Liver (tissue), 9 donors: ENCODE measurements around the gene CD164. TPM values are rescaled to one million over a fixed set of nuclear protein-coding genes. Genes with fewer than 3 reads are reported as not detected.

ENCODE experiments used
- DNase-seq: peaks from one replicate; pipeline ENCODE4 v3.0.0-alpha.2; 2017; ENCODE audit warnings: low spot score
- H3K27ac ChIP-seq, 2 donors: one replicate each; pipeline ENCODE4 v1.7.0; 2013; ENCODE audit warnings: inconsistent platforms in 2 of 2, low read length in 2 of 2, control low read depth in 1 of 2, low read depth in 1 of 2, mild to moderate bottlenecking in 1 of 2
- H3K27me3 ChIP-seq, 4 donors: one replicate each; pipeline versions ENCODE4 v1.6.1 to v1.7.0; 2013; ENCODE audit warnings: low read length in 3 of 4, inconsistent platforms in 1 of 4, mild to moderate bottlenecking in 1 of 4, moderate library complexity in 1 of 4; ENCODE audit not compliant: control insufficient read depth in 4 of 4, insufficient read depth in 4 of 4
- H3K36me3 ChIP-seq, 4 donors: one replicate each; pipeline versions ENCODE4 v1.6.1 to v1.7.0; 2013; ENCODE audit warnings: low read length in 3 of 4, mild to moderate bottlenecking in 3 of 4, low read depth in 1 of 4, moderate library complexity in 1 of 4; ENCODE audit not compliant: control insufficient read depth in 4 of 4, insufficient read depth in 3 of 4
- H3K4me1 ChIP-seq, 4 donors: one replicate each; pipeline versions ENCODE4 v1.6.1 to v1.7.0; 2013; ENCODE audit warnings: low read length in 3 of 4, mild to moderate bottlenecking in 3 of 4, moderate library complexity in 1 of 4; ENCODE audit not compliant: control insufficient read depth in 4 of 4, insufficient read depth in 4 of 4
- H3K4me3 ChIP-seq, 3 donors: one replicate each; pipeline versions ENCODE4 v1.6.1 to v1.7.0; 2013; ENCODE audit warnings: low read length in 3 of 3, control low read depth in 1 of 3, low read depth in 1 of 3, mild to moderate bottlenecking in 1 of 3
- H3K9ac ChIP-seq, 2 donors: one replicate each; pipeline ENCODE4 v1.7.0; 2013; ENCODE audit warnings: low read length in 2 of 2, mild to moderate bottlenecking in 2 of 2, moderate library complexity in 2 of 2, control low read depth in 1 of 2, low read depth in 1 of 2
- H3K9me3 ChIP-seq, 4 donors: one replicate each; pipeline versions ENCODE4 v1.6.1 to v1.7.0; 2013; ENCODE audit warnings: low read length in 3 of 4; ENCODE audit not compliant: control insufficient read depth in 4 of 4
- EGR1 ChIP-seq, 2 donors: IDR thresholded peaks; 2 replicates each; pipeline ENCODE4 v1.6.1; 2016 to 2018; ENCODE audit warnings: antibody characterized with exemption in 2 of 2, low read depth in 2 of 2
- FOXA2 ChIP-seq: IDR thresholded peaks from 2 replicates; pipeline ENCODE4 v1.6.1; 2016; ENCODE audit warnings: antibody characterized with exemption
- GABPA ChIP-seq, 2 donors: IDR thresholded peaks in 1 of 2; conservative IDR thresholded peaks in 1 of 2; 2 replicates each; pipeline ENCODE4 v1.6.1; 2016; ENCODE audit warnings: antibody characterized with exemption in 2 of 2, mild to moderate bottlenecking in 1 of 2, moderate library complexity in 1 of 2
- HNF4A ChIP-seq, 2 donors: conservative IDR thresholded peaks; 2 replicates each; pipeline ENCODE4 v1.6.1; 2016; ENCODE audit warnings: antibody characterized with exemption in 2 of 2, mild to moderate bottlenecking in 2 of 2
- HNF4G ChIP-seq: IDR thresholded peaks from 2 replicates; pipeline ENCODE4 v1.6.1; 2016; ENCODE audit warnings: antibody characterized with exemption
- JUND ChIP-seq, 2 donors: IDR thresholded peaks; 2 replicates each; pipeline ENCODE4 v1.6.1; 2016; ENCODE audit warnings: antibody characterized with exemption in 2 of 2
- NR2F2 ChIP-seq: IDR thresholded peaks from 2 replicates; pipeline ENCODE4 v1.6.1; 2016; ENCODE audit warnings: antibody characterized with exemption
- RAD21 ChIP-seq, 2 donors: IDR thresholded peaks; 2 replicates each; pipeline ENCODE4 v1.6.1; 2016; ENCODE audit warnings: antibody characterized with exemption in 2 of 2, mild to moderate bottlenecking in 2 of 2
- RXRA ChIP-seq, 2 donors: IDR thresholded peaks; 2 replicates each; pipeline ENCODE4 v1.6.1; 2017 to 2018; ENCODE audit warnings: antibody characterized with exemption in 2 of 2, mild to moderate bottlenecking in 1 of 2
- SP1 ChIP-seq: IDR thresholded peaks from 2 replicates; pipeline ENCODE4 v1.6.1; 2018; ENCODE audit warnings: antibody characterized with exemption, mild to moderate bottlenecking
- TAF1 ChIP-seq: conservative IDR thresholded peaks from 2 replicates; pipeline ENCODE4 v1.6.1; 2016; ENCODE audit warnings: antibody characterized with exemption, mild to moderate bottlenecking
- YY1 ChIP-seq: IDR thresholded peaks from 2 replicates; pipeline ENCODE4 v1.6.1; 2016; ENCODE audit warnings: antibody characterized with exemption, mild to moderate bottlenecking
- WGBS: extraction: QIAGEN DNeasy Blood & Tissue Kit; methylation state at CpG from one replicate; pipeline ENCODE4 v1.1.7; 2013; 5-methylcytosine and 5-hydroxymethylcytosine counted together
- polyA plus RNA-seq, 2 donors: library from polyadenylated mRNA; stranded (reverse) in 1 of 2; unstranded in 1 of 2; fragments of 200-250 nt in 1 of 2; fragments of >200 nt in 1 of 2; fragmentation: Nextera tagmentation in 1 of 2; extraction: Ambion mirVana in 1 of 2; gene quantifications; one replicate each; pipeline versions ENCODE4 v1.2.1 to v1.2.3, GENCODE V29; 2013 to 2015
- total RNA-seq, 2 donors: library from RNA; depleted of rRNA; stranded (reverse); fragments of >200 nt; gene quantifications; one replicate each; pipeline ENCODE4 v1.2.3, GENCODE V29; 2014
- TF ChIP-seq, protein P1 (sequence below): IDR thresholded peaks from 2 replicates; pipeline ENCODE4 v1.6.1; 2016; ENCODE audit warnings: antibody characterized with exemption, mild to moderate bottlenecking
- TF ChIP-seq, protein P2 (sequence below): IDR thresholded peaks from 2 replicates; pipeline ENCODE4 v1.6.1; 2016; ENCODE audit warnings: antibody characterized with exemption
- TF ChIP-seq, protein P3 (sequence below): IDR thresholded peaks from 2 replicates; pipeline ENCODE4 v1.6.1; 2016; ENCODE audit warnings: antibody characterized with exemption
- TF ChIP-seq, protein P4 (sequence below): IDR thresholded peaks from 2 replicates; pipeline ENCODE4 v1.6.1; 2016; ENCODE audit warnings: antibody characterized with exemption
- donor health status: healthy.
- donor health status: healthy.
- donor health status: healthy.
- donor health status: healthy.
- donor health status: healthy.

The CD164 gene
- total and polyA plus RNA-seq, 4 donors = 84.5 to 218 (median 132) TPM

DNA sequence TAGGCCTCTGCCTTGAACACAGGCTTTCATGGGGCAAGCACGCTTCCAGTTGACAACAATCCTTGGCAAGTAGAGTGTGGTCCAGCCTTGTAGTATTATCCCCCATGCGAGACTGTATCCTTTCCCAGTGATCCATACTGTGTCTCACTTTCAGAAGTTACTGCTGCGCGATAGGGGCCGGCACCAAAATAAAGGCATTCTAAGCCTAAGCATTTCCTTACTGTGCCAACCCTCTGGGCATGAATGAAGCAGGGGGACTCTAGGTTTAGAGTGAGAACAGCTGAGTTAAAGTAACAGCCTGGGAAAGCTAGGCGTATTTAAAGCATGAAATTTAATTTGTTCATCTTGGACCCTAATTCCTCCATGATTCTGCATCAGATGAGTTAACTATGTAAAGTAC is 39.4 kb downstream of the CD164 start:
- Histone ChIP-seq H3K9ac (no peak overlapping the region), H3K27me3 (no peaks in the 10 kb centered on the region), H3K36me3 (no peaks in the 10 kb centered on the region), H3K4me1 (no peaks in the 10 kb centered on the region), H3K27ac (no peak overlapping the region), H3K9me3 (no peaks in the 10 kb centered on the region), H3K4me3 (no peak overlapping the region)
- no peak for TF ChIP-seq FOXA2
- TF ChIP-seq, protein P1, sequence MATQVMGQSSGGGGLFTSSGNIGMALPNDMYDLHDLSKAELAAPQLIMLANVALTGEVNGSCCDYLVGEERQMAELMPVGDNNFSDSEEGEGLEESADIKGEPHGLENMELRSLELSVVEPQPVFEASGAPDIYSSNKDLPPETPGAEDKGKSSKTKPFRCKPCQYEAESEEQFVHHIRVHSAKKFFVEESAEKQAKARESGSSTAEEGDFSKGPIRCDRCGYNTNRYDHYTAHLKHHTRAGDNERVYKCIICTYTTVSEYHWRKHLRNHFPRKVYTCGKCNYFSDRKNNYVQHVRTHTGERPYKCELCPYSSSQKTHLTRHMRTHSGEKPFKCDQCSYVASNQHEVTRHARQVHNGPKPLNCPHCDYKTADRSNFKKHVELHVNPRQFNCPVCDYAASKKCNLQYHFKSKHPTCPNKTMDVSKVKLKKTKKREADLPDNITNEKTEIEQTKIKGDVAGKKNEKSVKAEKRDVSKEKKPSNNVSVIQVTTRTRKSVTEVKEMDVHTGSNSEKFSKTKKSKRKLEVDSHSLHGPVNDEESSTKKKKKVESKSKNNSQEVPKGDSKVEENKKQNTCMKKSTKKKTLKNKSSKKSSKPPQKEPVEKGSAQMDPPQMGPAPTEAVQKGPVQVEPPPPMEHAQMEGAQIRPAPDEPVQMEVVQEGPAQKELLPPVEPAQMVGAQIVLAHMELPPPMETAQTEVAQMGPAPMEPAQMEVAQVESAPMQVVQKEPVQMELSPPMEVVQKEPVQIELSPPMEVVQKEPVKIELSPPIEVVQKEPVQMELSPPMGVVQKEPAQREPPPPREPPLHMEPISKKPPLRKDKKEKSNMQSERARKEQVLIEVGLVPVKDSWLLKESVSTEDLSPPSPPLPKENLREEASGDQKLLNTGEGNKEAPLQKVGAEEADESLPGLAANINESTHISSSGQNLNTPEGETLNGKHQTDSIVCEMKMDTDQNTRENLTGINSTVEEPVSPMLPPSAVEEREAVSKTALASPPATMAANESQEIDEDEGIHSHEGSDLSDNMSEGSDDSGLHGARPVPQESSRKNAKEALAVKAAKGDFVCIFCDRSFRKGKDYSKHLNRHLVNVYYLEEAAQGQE = no peak
- no peak for TF ChIP-seq EGR1 (IDR thresholded peaks at IDR 0.05; ENCODE audit: low read depth in 2 of 2)
- no peak for TF ChIP-seq SP1
- TF ChIP-seq HNF4G = no peak
- no peak for TF ChIP-seq YY1
- TF ChIP-seq, protein P2, sequence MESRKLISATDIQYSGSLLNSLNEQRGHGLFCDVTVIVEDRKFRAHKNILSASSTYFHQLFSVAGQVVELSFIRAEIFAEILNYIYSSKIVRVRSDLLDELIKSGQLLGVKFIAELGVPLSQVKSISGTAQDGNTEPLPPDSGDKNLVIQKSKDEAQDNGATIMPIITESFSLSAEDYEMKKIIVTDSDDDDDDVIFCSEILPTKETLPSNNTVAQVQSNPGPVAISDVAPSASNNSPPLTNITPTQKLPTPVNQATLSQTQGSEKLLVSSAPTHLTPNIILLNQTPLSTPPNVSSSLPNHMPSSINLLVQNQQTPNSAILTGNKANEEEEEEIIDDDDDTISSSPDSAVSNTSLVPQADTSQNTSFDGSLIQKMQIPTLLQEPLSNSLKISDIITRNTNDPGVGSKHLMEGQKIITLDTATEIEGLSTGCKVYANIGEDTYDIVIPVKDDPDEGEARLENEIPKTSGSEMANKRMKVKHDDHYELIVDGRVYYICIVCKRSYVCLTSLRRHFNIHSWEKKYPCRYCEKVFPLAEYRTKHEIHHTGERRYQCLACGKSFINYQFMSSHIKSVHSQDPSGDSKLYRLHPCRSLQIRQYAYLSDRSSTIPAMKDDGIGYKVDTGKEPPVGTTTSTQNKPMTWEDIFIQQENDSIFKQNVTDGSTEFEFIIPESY = no peak
- no peak for TF ChIP-seq TAF1
- no peak for DNase-seq
- WGBS = 98% methylated on average over 6 of the region's 6 CpGs

DNA sequence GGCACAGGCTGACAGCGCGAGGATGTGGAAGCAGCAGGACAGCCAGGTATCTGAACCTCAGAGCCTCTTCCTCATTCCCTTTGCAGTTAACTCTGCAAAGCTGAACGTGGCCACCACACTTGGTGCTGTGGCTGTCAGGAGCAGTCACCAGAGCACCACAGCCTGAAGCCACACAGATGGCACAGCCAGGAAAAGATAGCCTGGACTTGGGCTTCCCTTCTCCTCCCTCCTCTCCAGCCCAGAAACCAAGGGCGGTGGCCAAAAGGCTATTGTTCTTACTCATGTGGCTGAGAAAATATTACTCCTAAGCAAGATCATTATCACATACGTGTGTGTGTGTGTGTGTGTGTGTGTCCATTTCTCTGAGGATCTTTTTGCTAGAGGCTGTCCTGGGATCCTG is 39.8 kb downstream of the CD164 start:
- Histone ChIP-seq H3K36me3 (no peaks in the 10 kb centered on the region), H3K4me3 (no peak overlapping the region), H3K9me3 (no peaks in the 10 kb centered on the region), H3K9ac (no peak overlapping the region), H3K27ac (no peak overlapping the region), H3K4me1 (no peaks in the 10 kb centered on the region), H3K27me3 (no peaks in the 10 kb centered on the region)
- TF ChIP-seq YY1 = no peak
- TF ChIP-seq, protein P3, sequence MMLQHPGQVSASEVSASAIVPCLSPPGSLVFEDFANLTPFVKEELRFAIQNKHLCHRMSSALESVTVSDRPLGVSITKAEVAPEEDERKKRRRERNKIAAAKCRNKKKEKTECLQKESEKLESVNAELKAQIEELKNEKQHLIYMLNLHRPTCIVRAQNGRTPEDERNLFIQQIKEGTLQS = no peak
- TF ChIP-seq EGR1 (IDR thresholded peaks at IDR 0.05; ENCODE audit: low read depth in 2 of 2) = no peak
- TF ChIP-seq NR2F2 = no peak
- TF ChIP-seq SP1 = no peak
- TF ChIP-seq JUND (IDR thresholded peaks at IDR 0.05) = no peak
- TF ChIP-seq GABPA (IDR thresholded peaks at IDR 0.05 in 1 of 2, conservative IDR thresholded peaks at IDR 0.05 in 1 of 2) = no peak
- TF ChIP-seq HNF4G = no peak
- TF ChIP-seq RXRA (IDR thresholded peaks at IDR 0.05) = no peak
- no peak for TF ChIP-seq HNF4A (conservative IDR thresholded peaks at IDR 0.05)
- TF ChIP-seq TAF1 = no peak
- TF ChIP-seq, protein P2 = no peak
- TF ChIP-seq FOXA2 = no peak
- TF ChIP-seq, protein P4, sequence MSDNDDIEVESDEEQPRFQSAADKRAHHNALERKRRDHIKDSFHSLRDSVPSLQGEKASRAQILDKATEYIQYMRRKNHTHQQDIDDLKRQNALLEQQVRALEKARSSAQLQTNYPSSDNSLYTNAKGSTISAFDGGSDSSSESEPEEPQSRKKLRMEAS = no peak
- TF ChIP-seq RAD21 (IDR thresholded peaks at IDR 0.05) = no peak
- no peak for DNase-seq
- 86% methylated on average over 5 of the region's 5 CpGs for WGBS
